ENCODE data around the gene RTL10.

DNA sequence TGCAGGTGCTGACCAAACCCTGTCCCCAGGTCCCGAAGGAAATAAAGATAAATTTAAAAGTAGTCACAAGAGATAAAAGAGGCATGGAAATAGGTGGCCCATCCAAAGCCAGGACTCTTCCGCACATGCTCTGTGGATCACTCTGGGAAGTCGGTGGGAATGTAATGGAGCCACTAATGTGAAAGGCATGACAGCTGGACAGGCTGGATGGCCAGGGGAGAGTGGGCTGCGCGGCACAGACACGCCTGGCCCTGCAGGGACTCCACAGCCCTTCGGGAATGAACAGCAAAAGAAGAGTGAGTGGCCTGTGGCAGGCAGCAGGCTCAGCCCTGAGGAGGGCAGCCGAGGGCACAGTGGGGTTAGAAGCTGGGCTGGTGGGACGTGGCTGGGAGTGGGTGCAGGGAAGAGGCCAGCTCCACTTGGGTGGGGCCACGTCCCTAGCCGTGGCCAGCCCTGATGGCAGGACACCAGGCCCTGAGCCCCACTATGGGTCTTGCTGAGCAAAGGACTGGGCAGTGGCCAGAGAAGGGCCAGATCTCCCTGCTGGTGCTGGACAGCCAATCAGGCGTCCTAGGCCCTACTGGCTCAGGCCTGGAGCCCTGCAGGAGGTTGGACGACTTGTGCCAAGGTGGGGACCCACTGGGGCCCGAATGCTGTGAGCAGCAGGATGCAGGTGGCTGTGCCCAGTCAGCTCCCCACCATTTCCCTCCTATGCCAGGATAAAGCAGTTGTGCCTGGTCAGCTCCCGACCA lies 31.3 kb upstream of the RTL10 start:
- TF ChIP-seq, protein P1, sequence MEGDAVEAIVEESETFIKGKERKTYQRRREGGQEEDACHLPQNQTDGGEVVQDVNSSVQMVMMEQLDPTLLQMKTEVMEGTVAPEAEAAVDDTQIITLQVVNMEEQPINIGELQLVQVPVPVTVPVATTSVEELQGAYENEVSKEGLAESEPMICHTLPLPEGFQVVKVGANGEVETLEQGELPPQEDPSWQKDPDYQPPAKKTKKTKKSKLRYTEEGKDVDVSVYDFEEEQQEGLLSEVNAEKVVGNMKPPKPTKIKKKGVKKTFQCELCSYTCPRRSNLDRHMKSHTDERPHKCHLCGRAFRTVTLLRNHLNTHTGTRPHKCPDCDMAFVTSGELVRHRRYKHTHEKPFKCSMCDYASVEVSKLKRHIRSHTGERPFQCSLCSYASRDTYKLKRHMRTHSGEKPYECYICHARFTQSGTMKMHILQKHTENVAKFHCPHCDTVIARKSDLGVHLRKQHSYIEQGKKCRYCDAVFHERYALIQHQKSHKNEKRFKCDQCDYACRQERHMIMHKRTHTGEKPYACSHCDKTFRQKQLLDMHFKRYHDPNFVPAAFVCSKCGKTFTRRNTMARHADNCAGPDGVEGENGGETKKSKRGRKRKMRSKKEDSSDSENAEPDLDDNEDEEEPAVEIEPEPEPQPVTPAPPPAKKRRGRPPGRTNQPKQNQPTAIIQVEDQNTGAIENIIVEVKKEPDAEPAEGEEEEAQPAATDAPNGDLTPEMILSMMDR (IDR thresholded peaks at IDR 0.05): no peak
- no peak for TF ChIP-seq POLR2A (IDR thresholded peaks at IDR 0.05)
